Measurements from ENCODE around the gene ASB2.
A peak's percentile ranks its signal among the peaks of the same experiment; 100 is the strongest.

ASB2 gene

DNA sequence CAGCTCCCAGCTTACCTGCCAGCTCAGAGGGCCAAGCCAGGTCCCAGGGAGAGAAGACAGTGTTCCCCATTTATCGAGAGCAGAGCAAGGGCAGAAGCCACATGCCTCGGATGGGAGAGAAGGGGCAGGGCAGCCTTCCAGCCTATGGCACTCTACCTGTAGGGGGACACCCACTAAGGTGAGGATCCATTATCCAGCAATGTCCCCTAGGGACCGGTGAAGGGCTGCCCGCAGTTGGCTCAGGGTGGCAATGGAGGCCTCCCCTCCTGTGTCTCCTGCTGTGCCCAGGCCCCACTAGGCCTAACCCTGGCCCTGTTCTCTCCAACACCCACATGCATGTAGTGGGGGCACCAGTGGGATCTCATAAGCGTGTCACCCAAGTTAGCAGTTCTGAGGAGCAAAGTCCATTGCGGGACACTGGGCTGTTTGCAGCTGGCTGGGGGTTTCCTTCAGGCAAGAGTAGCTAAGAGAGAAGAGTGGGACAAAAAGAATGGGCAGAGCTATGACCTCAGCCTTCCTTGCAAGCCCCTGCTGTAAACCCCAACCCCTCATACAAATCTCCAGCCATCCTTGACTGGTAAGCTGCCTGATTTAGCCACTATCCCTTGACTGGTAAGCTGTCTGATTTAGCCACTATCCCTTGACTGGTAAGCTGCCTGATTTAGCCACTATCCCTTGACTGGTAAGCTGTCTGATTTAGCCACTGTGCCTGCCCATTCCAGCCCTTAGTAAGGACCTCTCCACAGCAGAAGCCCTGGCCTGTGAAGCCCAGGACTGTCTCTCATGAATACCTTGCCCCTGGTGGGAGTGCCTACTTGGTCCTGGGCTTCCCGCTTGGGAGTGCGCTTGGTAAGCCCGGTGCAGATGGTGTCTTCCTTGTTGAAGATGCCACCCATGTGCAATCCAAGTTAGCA, 5.2 kb upstream of the ASB2 start:
- no peak for DNase-seq (ENCODE audit: low read depth in 2 of 2)

- no peak for DNase-seq (ENCODE audit: low read depth in 2 of 2)
Observed at GRCh38 chr14:93980456-93981201, 4.3 kb upstream of the ASB2 start.

- no peak for DNase-seq (ENCODE audit: low read depth in 2 of 2)
Observed at GRCh38 chr14:93978735-93979134, 2.4 kb upstream of the ASB2 start.

GRCh38 chr14:93977790-93978581, 1.6 kb upstream of the ASB2 start:
- DNase-seq (ENCODE audit: low read depth in 2 of 2), result peak; percentile 51 to 62

DNA sequence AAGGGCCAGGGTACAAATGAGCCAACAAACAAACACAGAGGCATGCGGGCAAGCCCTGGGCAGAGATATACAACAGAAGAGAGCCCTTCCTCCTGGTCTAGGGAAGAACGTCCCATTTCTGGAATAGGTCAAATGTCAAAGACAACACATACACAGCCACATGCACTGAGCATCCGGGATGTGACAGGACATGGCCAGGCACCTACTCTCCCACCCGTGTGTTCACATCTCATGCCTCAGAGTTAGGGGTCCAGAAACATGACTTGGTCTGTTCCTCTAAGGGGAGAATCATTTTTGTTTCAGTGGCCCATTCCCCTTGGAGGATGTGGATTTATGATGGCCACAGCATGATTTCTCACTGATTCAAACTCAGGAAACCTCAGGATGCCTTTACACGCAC, 801 bp upstream of the ASB2 start:
- no peak for DNase-seq (ENCODE audit: low read depth in 2 of 2)

DNA sequence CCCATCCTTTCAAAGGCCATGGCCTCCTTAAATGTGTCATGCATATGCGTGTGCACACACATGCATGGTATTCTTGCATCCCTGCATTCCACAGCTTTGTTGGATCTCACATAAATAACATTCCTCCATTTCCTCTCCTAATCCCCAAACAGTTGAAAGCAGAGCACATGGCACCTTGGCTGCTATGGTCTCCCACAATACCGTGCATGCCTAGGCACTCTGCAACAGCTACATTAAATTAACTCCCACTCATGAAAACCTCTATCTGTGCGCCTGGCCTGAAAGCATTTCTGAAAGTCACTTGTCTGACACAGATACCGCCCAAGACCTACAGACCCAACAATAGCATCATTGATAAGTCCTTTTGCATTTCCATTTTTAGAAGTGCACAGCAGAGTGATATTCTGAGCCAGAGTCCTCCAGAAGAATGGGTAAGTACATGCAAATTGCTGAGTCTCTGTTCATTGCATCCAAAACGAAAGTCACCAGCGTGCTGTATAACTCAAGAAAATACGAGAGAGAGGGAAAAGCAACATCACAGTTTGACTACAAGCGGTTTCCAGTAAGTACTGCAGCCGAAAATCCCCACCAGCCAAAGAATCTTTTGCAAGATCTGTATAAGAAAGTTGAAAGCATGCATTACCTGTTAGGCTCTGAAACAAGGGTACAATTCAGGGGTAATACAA, 436 bp downstream of the ASB2 start:
- no peak for DNase-seq (ENCODE audit: low read depth in 2 of 2)

GRCh38 chr14:93974833-93975232, 1.5 kb downstream of the ASB2 start:
- no peak for DNase-seq (ENCODE audit: low read depth in 2 of 2)

- DNase-seq (ENCODE audit: low read depth in 2 of 2), result no peak
Observed at GRCh38 chr14:93974299-93974698, 2.1 kb downstream of the ASB2 start.

- no peak for DNase-seq (ENCODE audit: low read depth in 2 of 2)
Observed at GRCh38 chr14:93973607-93974006, 2.8 kb downstream of the ASB2 start.

GRCh38 chr14:93972618-93973205, 3.7 kb downstream of the ASB2 start:
- no peak for DNase-seq (ENCODE audit: low read depth in 2 of 2)

- DNase-seq (ENCODE audit: low read depth in 2 of 2), result no peak
Observed at GRCh38 chr14:93971635-93972027, 4.7 kb downstream of the ASB2 start.

- no peak for DNase-seq (ENCODE audit: low read depth in 2 of 2)
Observed at GRCh38 chr14:93970965-93971634, 5.3 kb downstream of the ASB2 start.

DNA sequence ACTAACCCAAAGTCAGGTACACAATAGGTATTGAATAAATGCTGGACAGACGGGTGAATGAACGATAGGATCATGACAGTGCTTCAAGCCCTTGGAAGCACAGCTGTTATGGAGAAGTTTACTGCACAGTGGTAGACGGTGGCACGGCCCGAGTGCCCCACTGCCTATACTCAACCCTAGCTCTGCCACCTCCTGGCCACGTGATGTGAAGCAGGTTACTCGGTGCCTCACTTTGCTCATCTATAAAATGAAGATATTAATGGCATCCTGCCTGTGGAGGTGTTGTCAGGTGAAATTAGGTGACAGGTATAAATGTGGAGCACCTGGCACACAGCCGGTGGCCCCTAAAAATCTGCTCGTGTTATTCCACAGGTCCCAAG, 5.8 kb downstream of the ASB2 start:
- DNase-seq (ENCODE audit: low read depth in 2 of 2), result peak; percentile 54 to 61

- DNase-seq (ENCODE audit: low read depth in 2 of 2), result no peak
Observed at GRCh38 chr14:93969082-93969828, 7.1 kb downstream of the ASB2 start.

DNA sequence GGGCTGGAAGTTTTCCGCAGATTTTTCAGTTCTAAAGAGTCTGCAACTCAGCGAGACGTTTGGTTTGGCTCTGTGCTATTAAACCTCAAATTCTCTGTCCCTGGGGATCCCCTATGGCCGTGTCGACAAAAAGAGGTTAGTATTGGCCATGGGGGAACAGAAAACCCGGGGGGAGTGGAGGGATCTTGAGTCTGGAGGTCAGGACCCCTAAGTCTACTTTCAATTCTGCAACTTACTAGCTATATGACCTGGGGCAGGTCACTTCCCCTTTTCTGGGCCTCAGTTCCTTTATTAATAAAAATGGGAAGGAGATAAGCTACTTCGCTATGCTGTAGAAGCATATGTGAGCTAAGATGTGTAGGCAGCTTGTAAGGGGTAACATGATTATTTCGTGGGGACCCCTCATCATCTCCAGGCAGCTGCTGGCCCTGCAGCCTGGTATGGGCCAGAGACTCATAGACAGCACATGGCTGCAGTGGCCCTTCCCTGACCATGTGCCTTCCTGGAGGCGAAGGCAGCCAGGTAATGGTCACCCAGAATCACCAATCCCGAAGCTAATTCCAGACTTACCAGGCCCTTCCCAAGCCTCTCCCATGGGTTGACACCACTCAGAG, 8.6 kb downstream of the ASB2 start:
- no peak for DNase-seq (ENCODE audit: low read depth in 2 of 2)

DNA sequence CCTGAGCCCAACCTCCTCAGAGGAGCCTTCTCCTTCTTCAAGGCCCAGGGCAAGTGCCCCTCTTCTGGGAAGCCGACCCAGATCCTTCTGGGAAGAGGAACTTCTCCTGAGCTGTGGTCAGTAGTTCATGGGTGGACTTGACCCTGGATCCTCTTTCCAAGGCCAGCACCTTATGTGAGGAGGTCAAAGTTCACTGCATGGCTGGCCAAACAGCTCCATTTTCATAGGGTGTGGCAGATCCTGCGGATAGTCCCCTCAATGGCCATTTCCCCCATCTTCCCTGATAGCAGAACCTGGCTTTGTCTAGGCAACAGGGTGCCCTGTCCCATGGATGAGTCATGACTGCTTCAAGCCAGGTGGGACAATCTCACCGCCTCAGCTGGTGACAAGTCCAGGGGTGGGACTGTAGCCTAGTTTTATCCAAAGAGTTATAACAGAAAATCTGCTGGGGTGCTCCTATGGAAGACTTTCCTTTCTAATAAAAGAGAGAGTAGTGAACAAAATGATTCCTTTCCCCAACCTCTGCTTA, 10.4 kb downstream of the ASB2 start:
- DNase-seq (ENCODE audit: low read depth in 2 of 2), result no peak

DNA sequence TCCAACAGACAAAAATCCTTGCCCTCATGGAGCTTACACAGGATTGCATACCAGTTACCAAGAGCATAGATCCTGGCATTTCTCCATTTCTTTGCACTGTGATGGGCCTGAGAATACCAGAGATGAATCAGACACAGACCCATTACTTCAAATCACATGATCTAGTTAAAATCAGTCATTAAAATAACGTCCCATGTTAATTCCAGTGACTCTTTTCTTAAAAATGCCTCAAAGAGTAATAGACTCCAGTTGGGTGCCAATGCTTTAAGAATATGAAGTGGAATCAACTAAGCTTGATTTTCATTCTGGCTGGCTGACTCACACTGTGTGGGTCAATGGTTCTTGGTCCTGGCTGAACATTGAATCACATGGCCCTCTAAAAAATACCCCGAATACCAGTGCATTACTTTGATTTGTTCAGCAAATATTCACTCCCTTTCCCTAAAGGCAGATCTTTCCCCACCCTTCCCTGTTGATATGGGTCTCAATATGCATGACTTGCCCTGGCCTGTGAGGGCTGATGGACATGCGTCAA, 11.0 kb downstream of the ASB2 start:
- DNase-seq (ENCODE audit: low read depth in 2 of 2), result no peak

GRCh38 chr14:93964820-93965286, 11.5 kb downstream of the ASB2 start:
- no peak for DNase-seq (ENCODE audit: low read depth in 2 of 2)

- no peak for DNase-seq (ENCODE audit: low read depth in 2 of 2)
Observed at GRCh38 chr14:93964281-93964680, 12.1 kb downstream of the ASB2 start.
